G401 (cell line): ENCODE data around the gene BPI. TPM values are rescaled to one million over a fixed set of nuclear protein-coding genes. Genes with fewer than 3 reads are reported as not detected.

Experiments
- total RNA-seq: library from RNA; depleted of rRNA; stranded (reverse); fragments of >200 nt; shearing (Covaris generic); gene quantifications from 2 replicates; pipeline ENCODE4 v1.2.3, GENCODE V29; 2014; rRNA removed

The BPI gene
- total RNA-seq, 1 experiment from 2014 or later: not detected

Other genes starting within 250 kb of the BPI start
- gene TGM2, start 138.9 kb upstream of the BPI start, total RNA-seq: 13.1 and 23.4 TPM in 2 replicates
- gene KIAA1755, start 43.4 kb upstream of the BPI start, total RNA-seq: not detected in 2 replicates
- gene LBP, start 42.3 kb downstream of the BPI start, total RNA-seq: not detected in 2 replicates
- 64.7 and 97.1 TPM in 2 replicates for gene SNHG17, start 131.2 kb downstream of the BPI start, total RNA-seq
- gene RALGAPB, start 168.7 kb downstream of the BPI start, total RNA-seq: 4.9 and 8.7 TPM in 2 replicates